C4-2B (cell line): ENCODE measurements around the gene C3orf49.

Source experiments
- H3K27ac ChIP-seq: fragments of 450-650 bp; 2 replicates; pipeline ENCODE4 v1.5.1; 2017
- ZFX ChIP-seq: fragments of 450-650 bp; IDR thresholded peaks from 2 replicates; pipeline ENCODE4 v1.6.1; 2017
- TF ChIP-seq, protein P1 (sequence below): fragments of 450-650 bp; conservative IDR thresholded peaks from 2 replicates; pipeline ENCODE4 v1.5.1; 2017; ENCODE audit warnings: mild to moderate bottlenecking

C3orf49 gene

DNA sequence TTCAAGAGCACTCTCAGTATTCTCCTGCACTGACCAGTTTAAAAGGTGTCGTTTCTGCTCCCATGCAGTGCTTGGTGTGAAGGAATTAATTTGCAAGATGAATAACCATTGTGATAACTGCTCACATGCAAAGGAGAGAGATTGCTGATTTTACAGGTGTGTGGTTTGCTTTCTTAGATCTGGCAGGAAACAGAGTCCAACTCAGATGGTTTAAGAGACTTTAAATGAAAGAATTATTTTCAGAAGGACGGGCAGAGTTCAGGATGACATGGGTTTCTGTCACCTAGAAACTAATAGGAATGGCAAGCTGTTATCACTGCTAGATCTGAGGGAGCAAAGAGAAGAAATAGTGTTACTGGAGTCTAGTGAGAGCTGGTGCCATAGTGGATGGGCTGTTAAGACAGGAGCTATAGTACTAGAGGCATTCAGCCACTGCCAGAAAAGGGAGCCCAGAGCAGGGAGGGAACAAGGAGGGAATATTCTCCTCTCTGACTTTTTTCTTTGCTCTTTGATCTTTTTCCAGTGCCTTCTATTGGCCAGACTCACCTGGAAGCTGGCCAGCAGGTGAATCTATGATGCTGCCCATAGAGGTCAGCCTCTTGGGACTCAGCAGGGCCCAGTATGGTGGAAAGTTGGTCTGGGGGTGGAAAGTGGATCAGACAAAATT, 59.4 kb downstream of the C3orf49 start:
- H3K27ac ChIP-seq = no peak overlapping the region
- TF ChIP-seq ZFX = no peak
- TF ChIP-seq, protein P1, sequence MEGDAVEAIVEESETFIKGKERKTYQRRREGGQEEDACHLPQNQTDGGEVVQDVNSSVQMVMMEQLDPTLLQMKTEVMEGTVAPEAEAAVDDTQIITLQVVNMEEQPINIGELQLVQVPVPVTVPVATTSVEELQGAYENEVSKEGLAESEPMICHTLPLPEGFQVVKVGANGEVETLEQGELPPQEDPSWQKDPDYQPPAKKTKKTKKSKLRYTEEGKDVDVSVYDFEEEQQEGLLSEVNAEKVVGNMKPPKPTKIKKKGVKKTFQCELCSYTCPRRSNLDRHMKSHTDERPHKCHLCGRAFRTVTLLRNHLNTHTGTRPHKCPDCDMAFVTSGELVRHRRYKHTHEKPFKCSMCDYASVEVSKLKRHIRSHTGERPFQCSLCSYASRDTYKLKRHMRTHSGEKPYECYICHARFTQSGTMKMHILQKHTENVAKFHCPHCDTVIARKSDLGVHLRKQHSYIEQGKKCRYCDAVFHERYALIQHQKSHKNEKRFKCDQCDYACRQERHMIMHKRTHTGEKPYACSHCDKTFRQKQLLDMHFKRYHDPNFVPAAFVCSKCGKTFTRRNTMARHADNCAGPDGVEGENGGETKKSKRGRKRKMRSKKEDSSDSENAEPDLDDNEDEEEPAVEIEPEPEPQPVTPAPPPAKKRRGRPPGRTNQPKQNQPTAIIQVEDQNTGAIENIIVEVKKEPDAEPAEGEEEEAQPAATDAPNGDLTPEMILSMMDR = no peak

DNA sequence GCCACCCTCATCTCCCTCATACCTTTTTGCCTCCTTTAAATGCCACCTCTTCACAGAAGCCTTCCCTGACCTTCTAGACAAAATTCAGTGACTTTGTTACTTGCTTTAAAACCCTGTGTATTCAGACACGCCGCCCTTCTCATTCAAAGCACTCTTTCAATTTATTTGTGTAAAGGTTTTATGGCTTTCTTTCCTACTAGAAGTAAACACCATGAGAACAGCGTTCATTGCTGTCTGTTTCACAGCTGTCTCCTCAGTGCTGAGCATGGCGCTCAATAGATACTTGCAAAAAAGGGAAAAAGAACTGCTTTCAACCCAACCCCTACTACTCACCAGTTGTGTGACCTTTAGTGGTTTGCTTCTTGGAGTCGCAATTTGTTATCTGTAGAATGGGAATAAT, 61.6 kb downstream of the C3orf49 start:
- no peak overlapping the region for H3K27ac ChIP-seq
- TF ChIP-seq, protein P1 = no peak
- no peak for TF ChIP-seq ZFX

DNA sequence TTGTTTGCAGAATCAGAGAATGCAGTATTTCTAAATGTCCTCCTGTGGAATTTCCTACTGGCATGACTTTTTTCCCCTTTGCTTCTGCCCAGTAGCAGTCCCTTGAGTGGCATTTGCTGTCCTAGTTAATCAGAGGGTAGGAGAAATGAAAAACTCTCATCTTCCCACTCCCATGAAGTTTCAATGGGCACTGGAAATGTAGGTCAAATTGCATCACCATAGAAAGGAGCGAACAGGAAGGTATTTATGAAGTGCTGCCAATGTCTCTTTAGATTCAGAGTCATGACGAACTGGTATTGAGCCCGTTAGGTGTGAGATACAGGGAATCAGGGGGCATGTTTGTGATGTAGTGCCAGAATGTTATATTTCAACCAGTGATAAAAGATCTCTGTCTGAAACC, 67.8 kb downstream of the C3orf49 start:
- no peak overlapping the region for H3K27ac ChIP-seq
- no peak for TF ChIP-seq ZFX
- TF ChIP-seq, protein P1 = no peak

DNA sequence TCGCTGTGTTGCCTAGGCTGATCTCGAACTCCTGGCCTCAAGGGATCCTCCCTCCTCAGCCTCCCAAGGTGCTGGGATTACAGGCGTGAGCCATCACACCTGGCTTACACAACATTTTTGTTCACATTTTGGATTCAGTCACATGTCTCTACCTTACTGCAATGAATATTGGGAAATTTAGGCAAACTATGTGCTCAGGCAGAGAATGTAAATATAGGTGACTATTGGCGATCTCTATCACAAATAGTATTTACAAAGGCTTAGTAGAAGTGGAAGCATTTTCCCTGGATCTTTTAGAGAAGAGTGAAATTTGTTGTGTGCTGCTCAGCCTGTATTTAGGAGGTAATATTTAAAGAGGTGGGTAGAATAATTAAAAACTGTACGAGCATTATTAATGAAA, 72.4 kb downstream of the C3orf49 start:
- TF ChIP-seq, protein P1 = no peak
- TF ChIP-seq ZFX = no peak

DNA sequence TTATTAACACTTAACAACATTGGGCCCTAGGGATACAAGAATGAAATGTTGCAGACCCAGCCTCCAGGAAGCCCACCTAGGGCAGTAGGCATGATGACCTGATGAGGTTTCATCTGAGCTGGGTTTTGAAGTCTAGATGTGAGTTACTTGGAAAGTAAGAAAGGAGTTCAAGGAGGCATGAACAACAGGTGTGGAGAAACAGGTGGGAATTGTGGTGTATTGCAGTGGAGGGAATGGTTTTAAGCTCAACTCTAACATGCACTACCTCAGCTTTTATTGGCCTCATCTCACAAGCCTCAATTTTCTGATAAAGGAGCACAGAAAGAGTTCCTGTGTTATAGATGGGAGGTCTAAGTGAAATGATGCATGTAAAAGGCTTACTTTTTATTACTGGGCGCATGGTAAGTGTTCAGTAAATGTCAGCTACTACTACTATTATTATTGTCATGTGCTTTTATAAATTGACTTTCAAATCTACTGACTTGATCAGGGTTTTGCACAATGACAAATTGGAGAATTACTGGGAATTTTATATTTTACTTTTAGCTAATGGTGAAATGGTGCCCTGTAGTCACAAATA, 73.8 kb downstream of the C3orf49 start:
- TF ChIP-seq, protein P1 = no peak
- TF ChIP-seq ZFX = no peak
- H3K27ac ChIP-seq = no peak overlapping the region

More for the DNA sequence above, 72.4 kb downstream of the C3orf49 start:
- no peak overlapping the region for H3K27ac ChIP-seq

DNA sequence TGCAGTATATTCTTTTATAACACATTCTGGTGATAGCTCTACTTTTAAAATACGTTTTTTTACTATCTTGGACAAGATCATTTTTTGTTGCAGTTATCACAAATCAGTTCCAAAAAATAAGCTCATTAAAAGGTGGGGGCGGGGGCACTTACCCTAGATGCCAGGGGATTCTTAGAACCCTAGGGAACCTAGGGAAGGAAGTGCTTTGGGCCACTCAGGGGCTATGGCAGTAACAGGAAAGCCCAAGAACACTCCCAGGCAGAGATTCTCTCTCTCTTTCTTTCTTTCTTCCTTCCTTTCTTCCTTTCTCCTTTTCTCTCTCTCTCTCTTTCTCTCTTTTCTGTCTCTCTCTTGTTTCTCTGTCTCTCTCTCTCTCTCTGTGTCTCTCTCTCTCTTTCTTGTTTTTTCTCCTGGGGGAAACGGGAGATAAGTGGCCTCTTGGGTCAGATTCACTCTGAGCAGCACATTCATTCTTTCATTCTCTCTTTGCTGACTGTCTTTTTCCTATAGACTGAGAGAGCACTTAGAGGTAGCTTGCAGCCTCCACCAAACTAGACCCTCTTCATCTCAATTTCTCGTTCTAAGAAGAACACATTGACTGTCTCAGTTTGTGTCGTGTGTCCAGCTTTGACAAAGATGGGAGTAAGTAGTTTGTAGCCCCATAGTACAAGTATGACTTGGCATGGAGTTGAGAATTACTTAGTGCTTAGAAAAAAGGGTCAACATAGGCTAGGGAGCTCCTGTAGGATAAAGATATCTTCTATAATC, 76.5 kb downstream of the C3orf49 start:
- H3K27ac ChIP-seq = no peak overlapping the region
- no peak for TF ChIP-seq ZFX
- TF ChIP-seq, protein P1 = no peak
